Mucosa of descending colon (tissue), 3 donors: ENCODE results near the gene CRTAC1. TPM values are rescaled to one million over a fixed set of nuclear protein-coding genes. Genes with fewer than 3 reads are reported as not detected.

Experiments used
- ATAC-seq: fragments of 200-7000 bp; cut with Tn5 transposase; one replicate; pipeline ENCODE4 v1.9.1; 2020; ENCODE audit warnings: mild to moderate bottlenecking, moderate library complexity
- DNase-seq, 3 donors: peaks; one replicate each; pipeline ENCODE4 v3.0.0-alpha.2; 2020
- H3K36me3 ChIP-seq: fragments of 200-600 bp; one replicate; pipeline ENCODE4 v1.8.0; 2021; ENCODE audit warnings: low read depth, mild to moderate bottlenecking
- H3K4me1 ChIP-seq: fragments of 200-600 bp; one replicate; pipeline ENCODE4 v1.8.0; 2021; ENCODE audit warnings: low read depth, mild to moderate bottlenecking
- H3K4me3 ChIP-seq: fragments of 200-600 bp; one replicate; pipeline ENCODE4 v1.8.0; 2021; ENCODE audit warnings: mild to moderate bottlenecking
- H3K9me3 ChIP-seq: fragments of 200-600 bp; one replicate; pipeline ENCODE4 v1.8.0; 2021; ENCODE audit warnings: mild to moderate bottlenecking
- CTCF ChIP-seq: fragments of 200-600 bp; IDR thresholded peaks from one replicate; pipeline ENCODE4 v1.8.0; 2022; ENCODE audit warnings: antibody characterized with exemption, mild to moderate bottlenecking
- intact Hi-C, 2 donors: fragments of 100-400 bp; cut with DNase I in 1 of 2; cut with micrococcal nuclease in 1 of 2; formaldehyde crosslinking; loops; one replicate each; pipeline versions ENCODE4 v1.11.0 to v1.11.1; 2022; cut with DNase I, micrococcal nuclease
- total RNA-seq, 3 donors: library from RNA; stranded (reverse); fragmentation: NEBNext Ultra II Directional in 2 of 3; extraction: Animal tissue kit (Norgen Biotek cat#: 25700) in 2 of 3; gene quantifications; one replicate each; pipeline versions ENCODE4 v1.2.1 to v1.2.4, GENCODE V29; 2021 to 2023
- donor health status: DM: no; HTN: no; CAD: no; lungs with moderate emphysema.
- donor health status: DM: no; HTN: no; CAD: no.
- donor health status: DM: no; HTN: yes; CAD: no.

The CRTAC1 gene
- total RNA-seq, 3 donors from 2014 or later: 0.17 to 8.8 (median 1.0) TPM

DNA sequence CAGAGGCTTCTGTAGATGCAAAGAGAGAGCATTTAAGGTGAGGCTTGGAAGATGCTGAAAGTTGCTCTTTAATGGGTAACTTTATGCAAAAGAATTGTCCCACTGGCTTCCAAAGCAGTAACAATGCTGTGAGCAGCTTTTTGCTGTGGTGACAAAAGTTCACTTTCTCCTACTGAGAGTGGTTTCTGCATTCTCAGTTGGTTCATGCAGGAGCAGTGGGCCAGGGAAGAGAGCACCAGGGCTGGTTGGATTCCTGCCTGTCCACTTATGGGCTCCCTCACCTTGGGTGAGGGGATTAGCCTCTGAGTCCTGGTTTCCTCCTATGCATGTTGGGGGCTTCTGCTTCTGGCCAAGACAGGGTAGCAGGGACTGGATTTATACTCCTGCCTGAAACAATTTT lies 211.8 kb downstream of the CRTAC1 start:
- Histone ChIP-seq H3K36me3 (no peaks in the 10 kb centered on the region), H3K4me1 (no peaks in the 10 kb centered on the region), H3K4me3 (no peak overlapping the region), H3K9me3 (no peaks in the 10 kb centered on the region)
- no peak for TF ChIP-seq CTCF
- intact Hi-C loops: no loop called here
- DNase-seq (no peak), ATAC-seq (no peak)

GRCh38 chr10:97816609-97817008 lies 213.8 kb downstream of the CRTAC1 start:
- intact Hi-C loops: no loop called here
- ATAC-seq (no peak), DNase-seq (no peak)
- H3K4me3 ChIP-seq: no peak overlapping the region
- no peaks in the 10 kb centered on the region for H3K36me3 ChIP-seq
- TF ChIP-seq CTCF: no peak
- H3K9me3 ChIP-seq: no peaks in the 10 kb centered on the region
- H3K4me1 ChIP-seq: no peaks in the 10 kb centered on the region

Other genes starting within 250 kb of the CRTAC1 start
- gene GOLGA7B, start 180.8 kb downstream of the CRTAC1 start, total RNA-seq: under 1 TPM; 0.29 to 0.92 (median 0.63) TPM
- 10 to 100 TPM; 15.3 to 22.8 (median 18.8) TPM for gene R3HCC1L, start 104.0 kb upstream of the CRTAC1 start, total RNA-seq
- 1 to 10 TPM in 1 of 3 donors, under 1 TPM in 2; 0.58 to 7.8 (median 0.58) TPM for gene LOXL4, start 237.6 kb upstream of the CRTAC1 start, total RNA-seq